Aorta (tissue), 5 donors: ENCODE results near the gene EXOC3L4. TPM values are rescaled to one million over a fixed set of nuclear protein-coding genes. Genes with fewer than 3 reads are reported as not detected.

Experiments
- ATAC-seq: fragments of 200-7000 bp; cut with Tn5 transposase; one replicate; pipeline ENCODE4 v1.9.1; 2022; ENCODE audit warnings: moderate library complexity; ENCODE audit not compliant: low FRiP score
- DNase-seq, 2 donors: peaks; one replicate each; pipeline ENCODE4 v3.0.0-alpha.2; 2020
- H3K27ac ChIP-seq, 2 donors: one replicate each; pipeline ENCODE4 v1.5.1; 2013; ENCODE audit warnings: low read length in 2 of 2, mild to moderate bottlenecking in 2 of 2, moderate library complexity in 2 of 2, control low read depth in 1 of 2, inconsistent platforms in 1 of 2, low read depth in 1 of 2
- H3K27me3 ChIP-seq, 2 donors: one replicate each; pipeline ENCODE4 v1.6.1; 2013; ENCODE audit warnings: control low read depth in 1 of 2, low read length in 1 of 2, mild to moderate bottlenecking in 1 of 2, moderate library complexity in 1 of 2; ENCODE audit not compliant: insufficient read depth in 2 of 2, control insufficient read depth in 1 of 2
- H3K36me3 ChIP-seq, 2 donors: one replicate each; pipeline ENCODE4 v1.6.1; 2013; ENCODE audit warnings: control low read depth in 1 of 2, low read length in 1 of 2, mild to moderate bottlenecking in 1 of 2; ENCODE audit not compliant: insufficient read depth in 2 of 2, control insufficient read depth in 1 of 2
- H3K4me1 ChIP-seq, 2 donors: one replicate each; pipeline ENCODE4 v1.6.1; 2013; ENCODE audit warnings: low read length in 2 of 2, control low read depth in 1 of 2, mild to moderate bottlenecking in 1 of 2, moderate library complexity in 1 of 2; ENCODE audit not compliant: insufficient read depth in 2 of 2, control insufficient read depth in 1 of 2
- H3K4me3 ChIP-seq, 2 donors: one replicate each; pipeline ENCODE4 v1.5.1; 2013; ENCODE audit warnings: low read length in 2 of 2, control low read depth in 1 of 2, mild to moderate bottlenecking in 1 of 2
- H3K9me3 ChIP-seq: one replicate; pipeline ENCODE4 v1.6.1; 2013; ENCODE audit warnings: mild to moderate bottlenecking, low read length; ENCODE audit not compliant: control insufficient read depth
- WGBS, 2 donors: extraction: QIAGEN DNeasy Blood & Tissue Kit; methylation state at CpG; one replicate each; pipeline ENCODE4 v1.1.7; 2013; 5-methylcytosine and 5-hydroxymethylcytosine counted together
- intact Hi-C, 2 donors: fragments of 100-400 bp; cut with DNase I; formaldehyde crosslinking; loops; one replicate each; pipeline versions ENCODE4 v1.14.2 to v1.15.0; 2022
- polyA plus RNA-seq, 2 donors: library from polyadenylated mRNA; stranded (reverse); fragments of 200-250 nt; gene quantifications; one replicate each; pipeline ENCODE4 v1.2.3, GENCODE V29; 2013
- total RNA-seq, 2 donors: library from RNA; stranded (reverse); fragmentation: NEBNext Ultra II Directional; extraction: Animal tissue kit (Norgen Biotek cat#: 25700); gene quantifications; one replicate each; pipeline ENCODE4 v1.2.1, GENCODE V29; 2021
- donor health status: healthy with polysubstance abuse.
- donor health status: Bipolar disorder and iron deficiency.
- donor health status: DM: no; HTN: no; CAD: no.
- donor health status: DM: no; HTN: no; CAD: no.
- donor health status: DM: yes; HTN: yes; CAD: no.

The EXOC3L4 gene
- total and polyA plus RNA-seq, 4 donors, result 0.68 to 7.4 (median 4.8) TPM; not detected in 1

DNA sequence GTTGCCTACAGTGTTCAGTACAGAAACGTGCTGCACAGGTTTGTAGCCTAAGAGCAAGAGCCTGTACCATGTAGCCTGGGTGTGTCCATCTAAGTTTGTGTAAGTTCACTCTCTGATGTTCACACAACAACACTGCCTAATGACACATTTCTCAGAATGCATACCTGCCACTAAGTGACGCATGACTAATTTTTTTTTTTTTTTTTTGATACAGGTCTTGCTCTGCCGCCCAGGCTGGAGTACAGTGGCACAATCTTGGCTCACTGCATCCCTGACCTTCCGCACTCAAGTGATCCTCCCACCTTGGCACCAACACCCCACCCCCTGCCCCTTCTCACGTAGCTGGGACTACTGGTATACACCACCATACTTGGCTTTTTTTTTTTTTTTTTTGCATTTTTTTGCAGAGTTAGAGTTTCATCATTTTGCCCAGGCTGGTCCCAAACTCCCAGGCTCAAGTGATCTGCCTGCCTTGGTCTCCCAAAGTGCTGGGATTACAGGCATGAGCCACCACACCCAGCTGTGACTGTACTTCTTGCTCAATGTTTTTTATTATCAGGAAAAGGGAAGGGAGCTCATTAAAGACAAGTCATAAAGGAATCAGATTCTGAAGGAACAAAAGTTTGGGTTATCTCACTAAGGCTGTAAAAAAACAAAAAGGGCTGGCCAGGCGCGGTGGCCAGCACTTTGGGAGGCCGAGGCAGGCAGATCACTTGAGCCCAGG is 27.1 kb upstream of the EXOC3L4 start:
- no peaks in the 10 kb centered on the region for H3K4me1 ChIP-seq
- H3K27ac ChIP-seq, result no peak overlapping the region
- no peaks in the 10 kb centered on the region for H3K27me3 ChIP-seq
- DNase-seq (peak in 1 of 2 donors; percentile 46), ATAC-seq (peak; percentile 57)
- no peaks in the 10 kb centered on the region for H3K9me3 ChIP-seq
- no peaks in the 10 kb centered on the region for H3K36me3 ChIP-seq
- no peak overlapping the region for H3K4me3 ChIP-seq
- intact Hi-C loops, result no loop called here
- WGBS, 2 donors, result 70 to 74% methylated on average over 8 of the region's 8 CpGs

DNA sequence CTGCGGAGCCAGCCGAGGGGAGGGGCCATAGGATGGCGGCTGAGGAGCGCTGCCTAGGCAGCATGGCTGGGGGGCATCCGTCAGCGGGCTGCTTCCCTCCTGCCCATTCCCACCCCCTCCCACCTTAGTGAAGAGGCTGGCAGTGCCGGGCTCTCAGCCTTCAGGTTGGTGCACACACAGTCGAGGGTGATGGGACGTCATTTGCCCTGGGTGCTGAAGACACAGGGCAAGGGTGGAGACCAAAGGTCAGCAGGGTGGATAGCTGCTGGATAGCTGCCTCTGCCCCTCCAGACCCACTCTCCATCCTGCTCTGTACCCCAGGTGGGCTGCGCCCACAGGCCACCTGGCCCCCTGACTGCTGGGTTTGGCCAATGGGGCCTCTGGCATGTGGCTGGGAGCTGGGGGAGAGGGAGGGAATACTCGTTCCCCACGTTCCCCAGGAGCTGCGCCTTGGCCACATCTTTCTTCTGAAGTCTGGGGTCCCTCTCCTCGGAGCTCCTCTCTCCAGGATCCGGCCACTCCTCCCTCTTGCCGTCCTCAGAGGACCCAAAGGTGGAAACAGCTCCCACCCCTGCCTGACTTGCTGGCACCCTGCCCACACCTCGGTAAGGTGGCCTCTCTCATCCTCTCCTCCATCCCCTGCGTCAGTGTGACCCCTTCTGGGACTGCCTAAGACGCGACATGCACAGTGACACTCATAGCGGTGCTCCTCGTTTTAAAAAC is 26.0 kb upstream of the EXOC3L4 start:
- 67 to 76% methylated on average over 22 of the region's 22 CpGs for WGBS, 2 donors
- intact Hi-C loops, result no loop called here
- Histone ChIP-seq H3K4me1 (no peaks in the 10 kb centered on the region), H3K27me3 (no peaks in the 10 kb centered on the region), H3K27ac (no peak overlapping the region), H3K9me3 (no peaks in the 10 kb centered on the region), H3K4me3 (no peak overlapping the region), H3K36me3 (no peaks in the 10 kb centered on the region)
- ATAC-seq (no peak), DNase-seq (peak in 1 of 2 donors; percentile 39)

GRCh38 chr14:103070263-103070885 is 24.2 kb upstream of the EXOC3L4 start:
- no peaks in the 10 kb centered on the region for H3K4me1 ChIP-seq
- ATAC-seq (no peak), DNase-seq (peak in 1 of 2 donors; percentile 30)
- no peaks in the 10 kb centered on the region for H3K36me3 ChIP-seq
- H3K27me3 ChIP-seq, result no peaks in the 10 kb centered on the region
- 92 to 97% methylated on average over 7 to 8 of the region's 8 CpGs for WGBS, 2 donors
- no peaks in the 10 kb centered on the region for H3K9me3 ChIP-seq
- intact Hi-C loops, result loop anchor here in 1 of 2 donors (10.0 kb wide), 1 partner anchor 224 kb away; no protein-coding TSS in a partner anchor
- no peak overlapping the region for H3K4me3 ChIP-seq
- no peak overlapping the region for H3K27ac ChIP-seq

- H3K27me3 ChIP-seq, result no peaks in the 10 kb centered on the region
- ATAC-seq, result no peak
- H3K4me3 ChIP-seq, result no peak overlapping the region
- intact Hi-C loops, result loop anchor here in 1 of 2 donors (10.0 kb wide), 1 partner anchor 224 kb away; no protein-coding TSS in a partner anchor
- H3K36me3 ChIP-seq, result no peaks in the 10 kb centered on the region
- DNase-seq, result peak in 1 of 2 donors; percentile 49
- no peak overlapping the region for H3K27ac ChIP-seq
- 89 to 91% methylated on average over 21 of the region's 21 CpGs for WGBS, 2 donors
- H3K9me3 ChIP-seq, result no peaks in the 10 kb centered on the region
- no peaks in the 10 kb centered on the region for H3K4me1 ChIP-seq
Measured at GRCh38 chr14:103070971-103071542, 23.5 kb upstream of the EXOC3L4 start.

- H3K27me3 ChIP-seq, result no peaks in the 10 kb centered on the region
- peak in 1 of 2 donors; percentile 41 for DNase-seq
- no peak overlapping the region for H3K4me3 ChIP-seq
- no peaks in the 10 kb centered on the region for H3K36me3 ChIP-seq
- 76 to 80% methylated on average over 32 of the region's 32 CpGs for WGBS, 2 donors
- intact Hi-C loops, result loop anchor here in 1 of 2 donors (10.0 kb wide), 1 partner anchor 223 kb away; no protein-coding TSS in a partner anchor
- no peaks in the 10 kb centered on the region for H3K9me3 ChIP-seq
- H3K27ac ChIP-seq, result no peak overlapping the region
- no peaks in the 10 kb centered on the region for H3K4me1 ChIP-seq
- ATAC-seq, result no peak
Measured at GRCh38 chr14:103071544-103072251, 22.8 kb upstream of the EXOC3L4 start.

DNA sequence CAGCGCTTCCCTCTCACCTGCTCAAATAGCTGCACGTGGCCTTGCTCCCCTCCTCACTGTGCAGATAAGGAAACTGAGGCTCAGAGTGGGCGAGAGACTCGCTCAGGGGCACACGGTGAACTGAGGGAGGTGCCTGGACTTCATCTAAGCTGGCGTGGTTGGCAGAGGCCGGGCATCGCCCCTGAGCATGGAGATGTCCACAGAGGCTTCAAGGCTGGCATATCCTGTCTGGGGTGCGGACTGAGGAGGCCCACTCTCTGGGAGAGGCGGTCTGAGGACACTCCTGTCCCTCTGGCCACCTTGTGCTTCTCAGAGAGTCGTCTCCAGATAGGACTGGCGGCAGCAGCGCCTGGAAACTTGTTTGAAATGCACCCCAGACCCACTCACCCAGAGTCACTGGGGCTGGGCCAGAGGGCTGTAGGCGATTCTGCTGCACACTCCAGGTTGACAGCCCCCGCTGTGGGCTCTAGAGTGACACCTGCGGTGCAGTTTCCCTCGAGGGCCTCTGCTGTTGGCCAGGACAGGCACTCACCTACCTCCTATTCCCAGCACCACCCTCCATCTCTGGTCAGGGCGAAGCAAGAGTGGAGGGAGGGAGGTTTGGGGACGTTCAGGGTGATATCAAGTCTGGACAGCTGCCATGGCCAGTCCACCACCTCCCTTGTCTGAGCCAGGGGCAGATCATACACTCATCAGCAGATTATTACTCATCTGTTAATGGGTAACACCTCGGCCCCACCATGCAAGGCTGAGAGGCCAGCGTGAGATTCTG is 21.7 kb upstream of the EXOC3L4 start:
- DNase-seq (peak in 1 of 2 donors; percentile 40), ATAC-seq (no peak)
- H3K36me3 ChIP-seq, result no peaks in the 10 kb centered on the region
- H3K9me3 ChIP-seq, result no peaks in the 10 kb centered on the region
- intact Hi-C loops, result loop anchor here in 1 of 2 donors (10.0 kb wide), 1 partner anchor 222 kb away; no protein-coding TSS in a partner anchor
- no peak overlapping the region for H3K4me3 ChIP-seq
- H3K27me3 ChIP-seq, result no peaks in the 10 kb centered on the region
- 83 to 84% methylated on average over 21 of the region's 21 CpGs for WGBS, 2 donors
- no peaks in the 10 kb centered on the region for H3K4me1 ChIP-seq
- no peak overlapping the region for H3K27ac ChIP-seq

GRCh38 chr14:103073367-103073875 is 21.1 kb upstream of the EXOC3L4 start:
- DNase-seq, result peak; percentile 42 to 76
- intact Hi-C loops, result loop anchor here in 1 of 2 donors (10.0 kb wide), 1 partner anchor 221 kb away; no protein-coding TSS in a partner anchor
- ATAC-seq, result no peak
- Histone ChIP-seq H3K4me3 (no peak overlapping the region), H3K27me3 (no peaks in the 10 kb centered on the region), H3K27ac (no peak overlapping the region), H3K9me3 (no peaks in the 10 kb centered on the region), H3K4me1 (no peaks in the 10 kb centered on the region), H3K36me3 (no peaks in the 10 kb centered on the region)
- WGBS, 2 donors, result 85 to 90% methylated on average over 14 of the region's 14 CpGs
